Neural cell (in vitro differentiated cells): ENCODE results near the gene PPY. TPM values are rescaled to one million over a fixed set of nuclear protein-coding genes. Genes with fewer than 3 reads are reported as not detected.

ENCODE experiments used
- H2AFZ ChIP-seq: fragments of 200-600, 300-800 bp; sonication (generic), shearing (Covaris generic); 2 replicates; pipeline ENCODE4 v1.6.0; 2014; ENCODE audit warnings: low read depth, mild to moderate bottlenecking, antibody characterized with exemption, low read length, moderate library complexity
- H3F3A ChIP-seq: fragments of 200-600 bp; shearing (Covaris generic); 2 replicates; pipeline ENCODE4 v1.6.1; 2016; ENCODE audit warnings: mild to moderate bottlenecking, moderate library complexity, mixed read lengths, antibody characterized with exemption, low read length; ENCODE audit not compliant: insufficient read depth, poor library complexity, severe bottlenecking
- H3K27ac ChIP-seq: fragments of 200-600, 300-800 bp; sonication (generic), shearing (Covaris generic); 2 replicates; pipeline ENCODE4 v1.5.1; 2014; ENCODE audit warnings: mild to moderate bottlenecking, low read length, moderate library complexity
- H3K27me3 ChIP-seq: fragments of 300-800, 200-600 bp; sonication (generic), shearing (Covaris generic); 2 replicates; pipeline ENCODE4 v1.6.0; 2014; ENCODE audit warnings: mild to moderate bottlenecking, low read depth, low read length, moderate library complexity; ENCODE audit not compliant: insufficient read depth
- H3K36me3 ChIP-seq: fragments of 300-800, 200-600 bp; sonication (generic), shearing (Covaris generic); 2 replicates; pipeline ENCODE4 v1.5.1; 2014; ENCODE audit warnings: mild to moderate bottlenecking, antibody characterized with exemption, low read length, moderate library complexity; ENCODE audit not compliant: insufficient read depth
- H3K4me2 ChIP-seq: fragments of 300-800, 200-600 bp; sonication (generic), shearing (Covaris generic); 2 replicates; pipeline ENCODE4 v1.6.0; 2014; ENCODE audit warnings: mild to moderate bottlenecking, low read length
- H3K4me3 ChIP-seq: fragments of 300-800, 200-600 bp; sonication (generic), shearing (Covaris generic); 2 replicates; pipeline ENCODE4 v1.5.1; 2014; ENCODE audit warnings: mild to moderate bottlenecking, low read length, moderate library complexity
- H3K79me2 ChIP-seq: fragments of 200-600 bp; shearing (Covaris generic); replicated peaks from 2 replicates; pipeline ENCODE4 v1.6.0; 2014; ENCODE audit warnings: mild to moderate bottlenecking, low read length, moderate library complexity; ENCODE audit not compliant: insufficient read depth
- H3K9ac ChIP-seq: fragments of 300-800, 200-600 bp; sonication (generic), shearing (Covaris generic); 2 replicates; pipeline ENCODE4 v1.6.1; 2016; ENCODE audit warnings: mild to moderate bottlenecking, low read length, mixed read lengths
- H3K9me2 ChIP-seq: fragments of 200-600 bp; shearing (Covaris generic); 2 replicates; pipeline ENCODE4 v1.6.1; 2016; ENCODE audit warnings: mild to moderate bottlenecking, low read length, mixed read lengths; ENCODE audit not compliant: insufficient read depth
- H3K9me3 ChIP-seq: fragments of 200-600, 300-800 bp; sonication (generic), shearing (Covaris generic); 2 replicates; pipeline ENCODE4 v1.6.1; 2016; ENCODE audit warnings: mild to moderate bottlenecking, mixed run types, low read length, moderate library complexity, mixed read lengths
- H4K20me1 ChIP-seq: fragments of 200-600 bp; shearing (Covaris generic); 2 replicates; pipeline ENCODE4 v1.6.1; 2016; ENCODE audit warnings: mild to moderate bottlenecking, mixed run types; ENCODE audit not compliant: insufficient read depth
- CTCF ChIP-seq: fragments of 450-650 bp; IDR thresholded peaks from 2 replicates; pipeline ENCODE4 v1.5.1; 2014; ENCODE audit warnings: antibody characterized with exemption, mild to moderate bottlenecking, moderate library complexity; ENCODE audit not compliant: poor library complexity, severe bottlenecking
- EP300 ChIP-seq: fragments of 450-650 bp; conservative IDR thresholded peaks from 2 replicates; pipeline ENCODE4 v1.6.1; 2014; ENCODE audit warnings: antibody characterized with exemption, mild to moderate bottlenecking, moderate library complexity; ENCODE audit not compliant: poor library complexity, severe bottlenecking
- EZH2 ChIP-seq: fragments of 200-600, 300-800 bp; shearing (Covaris generic), sonication (generic); IDR thresholded peaks from 2 replicates; pipeline ENCODE4 v1.6.1; 2014; ENCODE audit warnings: antibody characterized with exemption, low read length, borderline replicate concordance, mild to moderate bottlenecking; ENCODE audit not compliant: insufficient read depth, poor library complexity, severe bottlenecking
- MXI1 ChIP-seq: fragments of 450-650 bp; conservative IDR thresholded peaks from 2 replicates; pipeline ENCODE4 v1.6.1; 2014; ENCODE audit warnings: antibody characterized with exemption, mild to moderate bottlenecking; ENCODE audit not compliant: poor library complexity, severe bottlenecking
- POLR2AphosphoS5 ChIP-seq: IDR thresholded peaks from 2 replicates; pipeline ENCODE4 v1.6.1; 2012
- RAD21 ChIP-seq: fragments of 450-650 bp; conservative IDR thresholded peaks from 2 replicates; pipeline ENCODE4 v1.6.1; 2014; ENCODE audit warnings: antibody characterized with exemption, mild to moderate bottlenecking, moderate library complexity
- REST ChIP-seq: IDR thresholded peaks from 2 replicates; pipeline ENCODE4 v1.6.1; 2012; ENCODE audit warnings: borderline replicate concordance
- SMC3 ChIP-seq: fragments of 450-650 bp; conservative IDR thresholded peaks from 2 replicates; pipeline ENCODE4 v1.6.1; 2014; ENCODE audit warnings: antibody characterized with exemption, mild to moderate bottlenecking, moderate library complexity; ENCODE audit not compliant: poor library complexity
- TAF1 ChIP-seq: IDR thresholded peaks from 2 replicates; pipeline ENCODE4 v1.6.1; 2012; ENCODE audit warnings: low read depth
- polyA plus RNA-seq: library from polyadenylated mRNA; depleted of rRNA; stranded (reverse); fragments of >200 nt; gene quantifications from 2 replicates; pipeline ENCODE4 v1.2.3, GENCODE V29; 2014

Gene PPY
- polyA plus RNA-seq, 1 donor from 2014 or later, result not detected

- H3K27ac ChIP-seq, result no peak overlapping the region
- H3K4me3 ChIP-seq, result no peak overlapping the region
- H3K27me3 ChIP-seq, result no peaks in the 10 kb centered on the region
- H3K79me2 ChIP-seq, result no peaks in the 10 kb centered on the region
- TF ChIP-seq TAF1 (no peak), EZH2 (no peak), RAD21 (no peak), EP300 (no peak), MXI1 (no peak), POLR2AphosphoS5 (no peak), REST (no peak), CTCF (no peak), SMC3 (no peak)
- no peaks in the 10 kb centered on the region for H3F3A ChIP-seq
- no peaks in the 10 kb centered on the region for H3K9me3 ChIP-seq
- no peak overlapping the region for H2AFZ ChIP-seq
- H3K9me2 ChIP-seq, result no peaks in the 10 kb centered on the region
- H3K4me2 ChIP-seq, result no peak overlapping the region
- no peaks in the 10 kb centered on the region for H4K20me1 ChIP-seq
- no peaks in the 10 kb centered on the region for H3K36me3 ChIP-seq
- H3K9ac ChIP-seq, result no peak overlapping the region
Measured at GRCh38 chr17:43945074-43945829, 3.0 kb upstream of the PPY start.

- Histone ChIP-seq H4K20me1 (no peaks in the 10 kb centered on the region), H3K4me3 (no peak overlapping the region), H2AFZ (no peak overlapping the region), H3K27me3 (no peaks in the 10 kb centered on the region), H3K36me3 (no peaks in the 10 kb centered on the region), H3F3A (no peaks in the 10 kb centered on the region), H3K9me3 (no peaks in the 10 kb centered on the region), H3K27ac (no peak overlapping the region), H3K9me2 (no peaks in the 10 kb centered on the region), H3K9ac (no peak overlapping the region), H3K4me2 (no peak overlapping the region), H3K79me2 (no peaks in the 10 kb centered on the region)
- TF ChIP-seq EP300 (no peak), EZH2 (no peak), CTCF (peak; percentile 58), REST (no peak), TAF1 (no peak), SMC3 (peak; percentile 38), MXI1 (no peak), POLR2AphosphoS5 (no peak), RAD21 (peak; percentile 26)
Measured at GRCh38 chr17:43940630-43941029, 1.6 kb downstream of the PPY start.
